Breast epithelium (tissue), 3 donors: ENCODE results near the gene ALX1.

Experiments
- POLR2A ChIP-seq: fragments of 450-650 bp; IDR thresholded peaks from one replicate; pipeline ENCODE4 v1.6.1; 2016; ENCODE audit warnings: antibody characterized with exemption, mild to moderate bottlenecking, moderate library complexity
- POLR2AphosphoS5 ChIP-seq, 3 donors: sonication (generic); formaldehyde crosslinking; IDR thresholded peaks; one replicate each; pipeline ENCODE4 v1.6.1; 2017; ENCODE audit warnings: antibody characterized with exemption in 3 of 3

DNA sequence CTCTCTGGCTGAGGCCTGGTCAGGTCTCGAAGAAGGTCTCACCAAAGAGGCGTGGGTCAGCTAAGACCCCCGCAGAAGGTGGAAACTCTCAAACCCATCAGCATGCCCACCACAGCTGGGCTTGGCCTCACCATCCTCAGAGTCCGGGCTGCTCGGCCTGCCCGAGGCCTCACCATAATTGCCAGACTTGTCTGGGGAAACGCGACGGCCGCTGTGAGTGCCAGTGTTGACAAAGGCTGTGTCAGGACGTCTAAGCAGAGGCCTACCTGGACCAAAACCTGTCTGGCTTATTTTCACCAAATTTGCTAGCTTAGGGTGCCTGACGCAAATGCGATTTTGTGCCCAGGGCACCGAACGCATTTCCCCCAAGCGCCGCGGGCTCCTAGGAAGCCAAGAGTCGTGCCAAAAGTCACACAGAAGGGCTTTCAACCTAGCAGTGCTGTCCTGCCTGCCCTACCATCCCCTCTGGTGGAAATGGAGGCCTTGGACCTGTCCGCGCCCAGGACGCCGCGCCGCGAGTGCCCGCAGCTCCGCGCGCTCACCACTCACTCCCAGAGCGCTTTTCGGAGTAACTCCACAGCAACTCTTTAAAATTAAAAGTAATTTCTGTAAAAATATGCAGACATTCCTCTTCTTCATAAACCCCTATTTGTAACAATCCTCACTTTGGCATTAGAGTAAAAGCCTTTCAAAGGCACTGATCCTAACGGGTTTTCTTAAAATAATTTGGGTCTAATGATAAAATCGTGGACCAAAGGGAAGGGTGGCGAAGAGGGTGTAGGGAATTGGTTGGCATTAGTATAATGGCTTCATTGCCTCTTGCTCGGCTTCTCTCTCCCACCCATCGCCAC lies 1.2 kb upstream of the ALX1 start:
- TF ChIP-seq POLR2AphosphoS5 (IDR thresholded peaks at IDR 0.05): no peak
- TF ChIP-seq POLR2A: no peak
